Ishikawa (cell line): ENCODE results near the gene SLC2A8.

Experiments used
- CEBPB ChIP-seq: IDR thresholded peaks from 2 replicates; pipeline ENCODE4 v1.6.1; 2012
- CREB1 ChIP-seq: IDR thresholded peaks from 2 replicates; pipeline ENCODE4 v1.6.1; 2012; ENCODE audit warnings: low read depth
- EGR1 ChIP-seq: IDR thresholded peaks from 2 replicates; pipeline ENCODE4 v1.6.1; 2012
- EP300 ChIP-seq: IDR thresholded peaks from 2 replicates; pipeline ENCODE4 v1.6.1; 2012; ENCODE audit warnings: borderline replicate concordance
- FOXM1 ChIP-seq: IDR thresholded peaks from 2 replicates; pipeline ENCODE4 v1.6.1; 2012; ENCODE audit warnings: low read depth, borderline replicate concordance
- MAX ChIP-seq: IDR thresholded peaks from 2 replicates; pipeline ENCODE4 v1.6.1; 2012
- NFIC ChIP-seq: IDR thresholded peaks from 2 replicates; pipeline ENCODE4 v1.6.1; 2012
- RAD21 ChIP-seq: IDR thresholded peaks from 2 replicates; pipeline ENCODE4 v1.6.1; 2012; ENCODE audit warnings: low read depth
- REST ChIP-seq: IDR thresholded peaks from 2 replicates; pipeline ENCODE4 v1.6.1; 2012; ENCODE audit warnings: low read depth, mild to moderate bottlenecking
- TAF1 ChIP-seq: IDR thresholded peaks from 2 replicates; pipeline ENCODE4 v1.6.1; 2012; ENCODE audit warnings: low read depth, mild to moderate bottlenecking
- TCF12 ChIP-seq: IDR thresholded peaks from 2 replicates; pipeline ENCODE4 v1.6.1; 2012; ENCODE audit warnings: low read depth
- TEAD4 ChIP-seq: IDR thresholded peaks from 2 replicates; pipeline ENCODE4 v1.6.1; 2012
- USF1 ChIP-seq: IDR thresholded peaks from 2 replicates; pipeline ENCODE4 v1.6.1; 2012
- YY1 ChIP-seq: IDR thresholded peaks from 2 replicates; pipeline ENCODE4 v1.6.1; 2012; ENCODE audit warnings: low read depth
- ZBTB7A ChIP-seq: IDR thresholded peaks from 2 replicates; pipeline ENCODE4 v1.6.1; 2012; ENCODE audit warnings: low read depth

Gene SLC2A8

GRCh38 chr9:127417131-127418036 is 20.4 kb downstream of the SLC2A8 start:
- no peak for TF ChIP-seq CEBPB
- TF ChIP-seq USF1 = peak; percentile 43; the same call in 1 of the 2 replicates

- TF ChIP-seq TEAD4 = no peak
- TF ChIP-seq RAD21 = peak; percentile 50; the same call in 1 of the 2 replicates
Observed at GRCh38 chr9:127418037-127418471, 21.1 kb downstream of the SLC2A8 start.

GRCh38 chr9:127419348-127419747 is 22.4 kb downstream of the SLC2A8 start:
- TF ChIP-seq YY1 = no peak
- TF ChIP-seq RAD21 = no peak
- no peak for TF ChIP-seq REST
- no peak for TF ChIP-seq USF1
- TF ChIP-seq EGR1 = no peak
- TF ChIP-seq TCF12 = no peak

- TF ChIP-seq FOXM1 = no peak
- no peak for TF ChIP-seq MAX
- TF ChIP-seq ZBTB7A = no peak
- no peak for TF ChIP-seq CEBPB
- TF ChIP-seq YY1 = no peak
- no peak for TF ChIP-seq EGR1
- no peak for TF ChIP-seq TEAD4
- TF ChIP-seq NFIC = no peak
- no peak for TF ChIP-seq RAD21
- no peak for TF ChIP-seq REST
- TF ChIP-seq TAF1 = no peak
- no peak for TF ChIP-seq USF1
- TF ChIP-seq EP300 = no peak
Observed at GRCh38 chr9:127421057-127421456, 24.1 kb downstream of the SLC2A8 start.

GRCh38 chr9:127422133-127422782 is 25.3 kb downstream of the SLC2A8 start:
- TF ChIP-seq NFIC (no peak), TCF12 (no peak), TAF1 (no peak), MAX (no peak), USF1 (no peak), EGR1 (no peak), TEAD4 (no peak)

GRCh38 chr9:127422787-127423186 is 25.8 kb downstream of the SLC2A8 start:
- TF ChIP-seq YY1 (no peak), ZBTB7A (no peak), USF1 (no peak), CREB1 (no peak), EP300 (no peak), TCF12 (no peak), TAF1 (no peak), CEBPB (no peak), REST (no peak), FOXM1 (no peak), TEAD4 (no peak)
